HG02970 (cell line): ENCODE data around the gene UBE3B.

Experiments used
- ATAC-seq: cut with Tn5 transposase; IDR thresholded peaks from one replicate; pipeline ENCODE4 v1.9.1; 2021; ENCODE audit warnings: mild to moderate bottlenecking, moderate library complexity, moderate number of reproducible peaks; ENCODE audit not compliant: unreplicated experiment, low FRiP score

UBE3B gene

DNA sequence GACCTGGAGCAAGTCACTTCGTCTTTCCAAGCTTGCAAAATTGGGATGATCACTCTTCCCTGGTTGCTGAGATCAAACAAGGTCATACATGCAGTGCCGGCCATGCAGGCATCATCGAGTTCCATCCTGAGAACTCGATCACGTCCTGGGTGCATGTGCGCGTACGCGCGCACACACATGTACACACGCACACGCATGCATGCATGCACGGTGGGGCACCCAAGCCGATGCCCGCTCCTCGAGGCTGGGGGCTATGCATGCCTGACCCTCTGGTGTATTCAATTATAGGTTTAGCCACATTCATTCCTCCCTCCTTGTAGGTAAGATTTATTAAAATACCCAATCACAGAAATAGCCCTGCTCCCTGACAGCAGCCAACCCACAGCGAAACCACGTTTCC, 69.9 kb downstream of the UBE3B start:
- no peak for ATAC-seq

DNA sequence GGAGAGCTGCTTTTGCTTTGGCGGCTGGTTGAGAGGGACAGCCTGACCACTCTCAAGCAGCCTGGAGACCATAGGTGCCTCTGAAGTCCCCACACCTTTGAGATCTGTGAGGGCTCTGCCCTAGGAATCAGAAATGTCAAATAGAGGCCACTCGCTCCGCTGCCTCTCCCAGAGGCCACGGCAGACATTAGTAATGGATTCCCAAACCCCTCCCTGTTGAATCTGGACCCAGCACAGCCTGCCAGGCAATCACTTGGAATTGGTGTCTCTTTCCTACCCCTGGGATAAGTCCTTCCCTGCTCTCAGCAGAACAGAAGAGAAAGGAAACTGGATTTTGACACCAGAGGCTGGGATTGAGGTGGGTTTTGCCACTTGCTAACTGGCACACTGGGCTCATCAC, 70.8 kb downstream of the UBE3B start:
- no peak for ATAC-seq

DNA sequence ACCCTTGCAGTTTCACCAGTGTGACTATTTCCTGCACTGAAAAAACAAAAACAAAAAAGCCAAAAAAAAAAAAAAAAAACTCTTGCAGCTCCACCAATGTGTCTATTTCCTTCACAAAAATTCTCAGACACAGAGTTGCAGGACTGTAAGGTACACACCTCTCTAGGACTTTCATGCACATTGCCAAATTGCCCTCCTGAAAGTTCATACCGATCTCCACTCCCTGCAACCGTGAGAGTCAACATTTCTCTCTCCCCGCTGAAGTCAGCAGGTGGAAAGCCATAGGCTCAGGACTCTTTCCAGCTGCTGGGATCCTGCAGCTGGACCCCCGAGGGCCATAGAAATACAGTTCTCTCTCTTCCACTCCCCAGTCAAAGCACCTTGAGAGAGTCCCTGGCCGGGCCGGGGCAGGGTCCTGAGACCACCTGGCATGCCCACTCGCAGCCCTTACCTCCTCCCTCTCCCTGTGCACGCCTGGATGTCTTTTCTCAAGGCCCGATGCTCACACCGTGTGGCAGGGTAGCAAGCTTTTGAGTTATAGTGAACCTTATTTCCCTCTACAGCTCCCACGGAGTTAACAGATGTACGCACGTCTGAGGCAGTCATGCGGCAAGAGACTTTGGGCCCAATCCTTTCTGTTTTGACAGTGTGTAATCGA, 72.3 kb downstream of the UBE3B start:
- no peak for ATAC-seq

DNA sequence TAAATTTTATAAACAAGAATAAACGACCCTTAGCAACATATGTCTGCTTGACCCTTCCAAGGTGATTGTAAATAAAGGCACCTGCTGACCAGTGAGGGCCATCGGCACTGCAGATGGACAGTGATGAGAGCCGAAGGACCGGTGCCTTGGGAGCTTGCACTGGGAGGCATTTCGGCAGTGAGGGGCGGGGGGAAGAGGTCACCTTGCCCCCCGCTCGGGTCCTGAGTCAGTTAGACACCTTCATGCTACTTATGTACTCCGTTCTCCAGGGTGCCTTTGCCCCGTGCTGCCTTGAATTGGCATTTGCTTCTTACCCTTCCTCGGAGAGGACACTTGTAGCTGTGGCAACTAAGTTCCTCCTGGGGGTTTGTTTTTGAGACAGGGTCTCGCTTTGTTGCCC, 72.8 kb downstream of the UBE3B start:
- ATAC-seq: no peak

DNA sequence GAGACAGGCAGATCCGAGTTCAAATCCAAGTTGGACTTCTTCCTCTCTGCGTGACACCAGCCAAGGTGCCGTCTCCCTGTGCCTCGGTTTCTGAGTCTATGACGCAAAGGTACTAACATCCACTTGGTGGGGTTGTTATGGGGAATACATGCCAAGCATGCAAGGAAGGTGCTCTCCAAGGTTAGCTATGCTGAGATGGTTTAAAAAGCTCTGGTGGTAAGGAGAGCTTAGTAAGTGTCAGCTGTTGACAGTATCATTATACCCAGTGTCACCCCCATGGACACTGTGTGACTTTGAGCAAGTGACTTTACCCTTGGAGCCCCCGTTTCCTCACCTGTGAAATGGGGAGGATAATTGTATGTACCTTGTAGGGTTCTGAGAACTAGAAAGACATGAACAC, 73.7 kb downstream of the UBE3B start:
- no peak for ATAC-seq

DNA sequence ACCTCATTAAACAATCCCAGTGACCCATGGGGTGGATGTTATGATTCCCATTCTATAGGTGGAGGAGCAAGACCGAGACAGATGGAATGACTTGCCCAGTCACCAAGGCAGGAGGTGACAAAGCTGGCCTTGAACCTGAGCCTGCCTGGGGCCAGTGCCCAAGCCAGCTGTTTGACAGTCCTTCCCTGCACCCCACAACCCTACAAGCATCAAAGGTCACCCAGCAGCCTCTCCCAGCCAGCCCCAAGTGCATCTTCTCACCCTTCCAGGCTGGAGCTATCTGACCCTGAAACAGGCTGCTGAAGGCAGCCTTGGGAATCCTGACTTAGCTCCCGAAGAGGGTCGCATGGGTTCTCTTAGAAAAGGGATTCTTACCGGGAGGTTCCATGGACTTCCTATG, 75.5 kb downstream of the UBE3B start:
- no peak for ATAC-seq

DNA sequence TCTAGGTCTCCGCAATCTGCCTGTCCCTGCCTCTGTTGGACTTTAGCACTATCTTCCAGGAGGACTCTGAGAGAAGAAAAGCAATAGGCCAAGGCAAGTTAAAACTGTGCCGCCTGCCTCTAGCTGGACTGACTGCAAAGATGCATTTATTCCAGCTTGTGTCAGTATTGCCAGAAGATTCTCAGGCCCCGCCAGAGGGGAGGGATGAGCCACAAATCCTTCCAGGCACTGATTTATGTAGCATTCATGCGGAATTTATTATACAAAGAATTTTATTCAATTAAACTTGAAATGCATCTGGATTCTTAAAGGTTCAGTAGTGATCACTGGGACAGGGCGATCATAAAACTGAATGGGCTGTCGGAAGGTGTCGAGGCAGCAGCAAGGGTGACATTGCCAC, 76.0 kb downstream of the UBE3B start:
- ATAC-seq: no peak

DNA sequence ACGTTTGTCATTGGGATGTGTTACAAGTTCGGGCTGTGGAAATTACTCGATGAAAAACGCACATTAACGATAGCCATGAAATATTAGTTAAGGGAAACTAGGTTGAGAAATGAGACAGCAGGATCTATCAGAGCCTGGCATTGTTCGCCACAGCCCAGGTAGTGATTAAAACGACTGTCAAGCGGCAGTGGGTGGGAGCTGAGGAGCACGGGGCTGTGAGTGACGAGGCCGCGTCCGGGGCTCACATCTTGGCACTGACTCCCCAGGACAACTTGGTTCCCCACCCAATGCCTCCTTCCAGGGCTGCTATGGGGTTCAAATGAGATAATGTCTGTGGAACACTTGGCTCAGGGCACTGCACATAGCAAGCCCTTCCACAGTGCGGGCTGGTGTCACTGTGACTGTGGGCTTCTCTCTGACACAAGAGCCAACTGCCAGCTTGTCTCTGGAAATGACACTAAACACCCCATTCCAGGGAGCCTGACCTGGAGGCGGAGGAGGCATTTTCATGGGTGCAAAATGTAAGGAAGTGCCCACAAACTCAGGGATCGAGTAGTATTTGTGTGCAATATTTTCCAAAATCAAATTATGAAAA, 76.6 kb downstream of the UBE3B start:
- no peak for ATAC-seq

DNA sequence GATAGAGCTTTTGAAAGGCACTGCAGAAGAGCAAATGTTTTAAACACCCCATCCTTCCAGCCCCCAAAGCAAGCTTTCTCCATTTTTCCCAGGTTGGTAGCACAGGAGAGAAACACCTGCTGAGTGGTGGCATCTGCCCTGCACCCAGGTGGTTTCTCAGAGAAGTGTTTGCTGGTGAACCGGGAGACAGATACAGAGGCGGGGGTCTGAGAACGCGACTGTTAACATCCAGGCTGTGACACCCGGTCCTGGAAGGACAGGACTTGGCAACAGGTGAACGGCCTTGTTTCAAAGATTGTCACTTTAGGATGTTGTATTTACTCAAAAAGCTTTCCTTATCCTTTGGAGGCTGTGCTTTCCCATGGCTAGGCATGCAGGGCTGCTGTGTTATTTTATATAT, 77.3 kb downstream of the UBE3B start:
- ATAC-seq: no peak

DNA sequence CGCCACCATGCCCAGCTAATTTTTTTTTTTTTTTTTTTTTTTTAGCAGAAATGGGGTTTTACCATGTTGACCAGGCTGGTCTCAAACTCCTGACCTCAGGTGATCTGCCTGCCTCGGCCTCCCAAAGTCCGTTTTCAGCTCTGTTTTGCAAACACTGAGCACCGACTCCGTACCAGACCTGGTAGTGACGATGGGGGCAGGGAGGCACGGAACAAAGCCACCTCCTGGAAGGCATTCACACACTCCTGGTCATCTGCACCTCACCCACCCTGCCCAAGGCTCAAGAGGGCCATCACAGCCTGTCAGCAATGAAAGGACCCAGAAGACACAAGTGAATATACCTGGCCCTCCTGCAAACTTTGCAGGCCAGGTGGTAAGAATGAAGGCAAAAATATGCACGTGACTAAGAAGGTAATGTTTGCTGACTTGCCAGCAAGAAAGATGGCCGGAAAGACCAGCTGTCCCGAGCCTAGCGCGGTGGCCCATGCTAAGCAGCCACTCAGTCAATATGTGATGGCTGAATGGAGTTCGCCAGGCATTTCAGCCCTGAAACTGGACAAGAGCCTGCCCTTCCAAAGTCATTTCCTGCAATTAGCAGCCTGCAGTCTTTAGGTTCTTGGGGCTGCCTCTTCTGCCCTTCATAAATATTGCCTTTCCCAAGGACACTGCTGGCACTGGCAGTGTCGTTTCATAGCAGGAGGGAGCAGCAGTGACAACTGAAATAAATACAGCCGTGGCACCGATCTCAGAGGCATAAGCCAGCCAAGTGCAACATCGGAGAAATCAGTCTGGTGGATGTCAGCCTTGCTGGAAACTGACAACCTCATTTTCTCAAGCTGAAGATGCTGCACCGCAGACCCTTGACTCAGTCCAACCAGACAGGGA, 78.2 kb downstream of the UBE3B start:
- ATAC-seq: no peak

DNA sequence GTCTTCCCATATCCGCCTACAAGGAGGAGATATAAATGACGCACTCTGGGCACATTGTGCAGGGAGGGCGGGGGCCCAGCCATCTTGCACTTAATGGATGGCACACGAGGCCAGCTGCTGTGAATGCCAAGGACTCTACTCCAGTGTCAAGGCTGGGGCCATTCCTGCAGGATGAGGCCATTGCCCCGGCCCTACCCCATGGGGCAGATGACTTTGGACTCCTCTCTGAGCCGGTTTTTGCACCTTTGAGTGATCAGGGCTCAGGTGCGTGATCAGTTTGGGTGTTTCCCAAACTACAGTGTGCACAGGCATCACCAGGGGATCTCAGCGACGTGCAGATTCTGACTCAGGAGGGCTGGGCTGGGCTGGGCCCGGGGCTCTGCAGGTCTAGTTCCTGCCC, 79.8 kb downstream of the UBE3B start:
- ATAC-seq: no peak

DNA sequence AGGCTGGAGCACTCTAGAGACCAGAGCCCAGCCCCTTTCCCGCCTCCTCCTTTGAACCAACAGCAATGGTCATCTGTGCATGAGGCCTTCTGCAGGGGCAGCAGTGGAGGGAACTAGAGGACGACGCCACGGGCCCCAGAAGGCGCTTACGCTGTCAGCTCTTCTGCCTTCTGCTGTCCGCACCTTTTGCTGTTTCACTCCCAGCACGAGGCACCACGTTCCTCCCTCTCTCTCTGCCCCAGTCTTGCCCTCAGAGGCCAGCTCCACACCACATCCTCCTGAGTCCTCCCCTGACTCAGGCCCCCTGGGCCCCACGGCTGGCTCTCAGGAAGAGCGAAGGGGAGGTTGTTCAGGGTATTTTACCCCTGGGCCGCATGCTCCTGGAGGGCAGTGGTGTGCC, 80.4 kb downstream of the UBE3B start:
- no peak for ATAC-seq

DNA sequence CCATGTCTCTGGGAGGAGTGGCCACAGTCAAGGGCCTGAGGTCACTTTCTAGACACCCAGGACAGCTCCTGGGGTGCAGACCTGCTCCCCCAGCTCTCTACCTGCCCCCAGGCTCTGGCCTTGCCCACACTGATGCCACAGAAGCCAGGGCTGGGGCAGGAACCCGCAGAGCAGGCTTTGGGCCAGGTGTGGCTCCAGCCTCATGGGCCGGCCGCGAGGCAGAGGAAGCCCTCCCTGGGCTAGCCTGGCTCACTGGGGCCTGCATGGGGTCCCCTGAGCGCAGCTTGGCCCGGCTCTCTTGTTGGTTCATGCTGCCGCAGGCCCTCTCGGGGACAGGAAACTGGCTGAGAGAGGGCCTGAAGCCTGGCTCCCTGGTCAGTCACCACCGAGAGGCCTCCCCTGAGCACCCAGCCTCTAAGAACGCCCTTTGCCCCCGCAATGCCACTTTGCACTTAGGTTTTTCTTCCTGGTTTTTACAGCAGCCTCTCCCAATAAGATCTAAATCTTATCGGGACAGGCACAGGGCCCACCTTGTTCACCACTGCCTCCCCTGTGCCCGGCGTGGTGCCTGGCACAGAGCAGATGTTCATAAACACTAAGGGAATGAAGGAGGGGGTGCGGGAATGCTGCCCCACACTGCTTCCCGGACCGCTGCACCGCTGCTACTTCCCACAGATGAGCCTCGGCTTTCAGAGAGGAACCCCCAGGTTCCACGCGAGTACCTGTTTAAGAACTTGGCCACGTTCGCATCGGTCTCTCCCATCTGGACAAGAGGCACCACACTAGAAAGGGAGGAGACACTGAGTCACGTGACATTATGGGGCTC, 81.2 kb downstream of the UBE3B start:
- ATAC-seq: no peak

DNA sequence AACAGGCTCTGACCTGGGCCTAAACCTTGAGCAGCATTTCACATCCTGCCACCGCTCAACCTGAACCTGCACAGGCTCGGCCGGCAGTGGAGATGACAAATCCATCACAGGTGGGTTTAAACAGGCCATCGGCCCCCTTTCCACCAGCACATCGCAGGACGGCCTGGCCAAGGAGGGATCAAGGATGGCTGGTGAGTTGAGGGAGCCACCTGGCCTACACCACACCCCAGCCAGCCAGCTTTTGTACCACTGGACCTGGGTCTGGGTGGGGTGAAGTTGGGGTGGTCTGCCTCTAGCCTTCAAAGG, 81.7 kb downstream of the UBE3B start:
- ATAC-seq: no peak

DNA sequence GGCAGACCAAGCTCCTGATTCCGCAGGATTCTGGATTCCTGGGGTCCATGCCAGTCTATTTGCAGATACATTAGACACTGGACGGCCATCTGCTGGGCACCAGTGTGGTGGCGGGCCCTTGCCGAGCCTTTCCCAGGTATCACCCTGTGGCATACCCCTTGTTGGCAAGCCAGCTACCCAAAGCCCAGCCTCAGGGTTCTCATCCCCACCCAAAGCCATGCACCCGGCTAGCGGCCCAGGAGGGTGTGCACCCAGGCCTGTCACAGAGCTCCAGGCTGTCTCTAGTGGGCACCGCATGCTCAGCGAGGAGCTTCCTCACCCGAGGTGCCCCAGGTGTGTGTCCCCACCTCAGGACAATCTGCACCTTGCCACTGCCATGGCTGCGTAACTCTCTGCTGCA, 82.2 kb downstream of the UBE3B start:
- ATAC-seq: no peak

DNA sequence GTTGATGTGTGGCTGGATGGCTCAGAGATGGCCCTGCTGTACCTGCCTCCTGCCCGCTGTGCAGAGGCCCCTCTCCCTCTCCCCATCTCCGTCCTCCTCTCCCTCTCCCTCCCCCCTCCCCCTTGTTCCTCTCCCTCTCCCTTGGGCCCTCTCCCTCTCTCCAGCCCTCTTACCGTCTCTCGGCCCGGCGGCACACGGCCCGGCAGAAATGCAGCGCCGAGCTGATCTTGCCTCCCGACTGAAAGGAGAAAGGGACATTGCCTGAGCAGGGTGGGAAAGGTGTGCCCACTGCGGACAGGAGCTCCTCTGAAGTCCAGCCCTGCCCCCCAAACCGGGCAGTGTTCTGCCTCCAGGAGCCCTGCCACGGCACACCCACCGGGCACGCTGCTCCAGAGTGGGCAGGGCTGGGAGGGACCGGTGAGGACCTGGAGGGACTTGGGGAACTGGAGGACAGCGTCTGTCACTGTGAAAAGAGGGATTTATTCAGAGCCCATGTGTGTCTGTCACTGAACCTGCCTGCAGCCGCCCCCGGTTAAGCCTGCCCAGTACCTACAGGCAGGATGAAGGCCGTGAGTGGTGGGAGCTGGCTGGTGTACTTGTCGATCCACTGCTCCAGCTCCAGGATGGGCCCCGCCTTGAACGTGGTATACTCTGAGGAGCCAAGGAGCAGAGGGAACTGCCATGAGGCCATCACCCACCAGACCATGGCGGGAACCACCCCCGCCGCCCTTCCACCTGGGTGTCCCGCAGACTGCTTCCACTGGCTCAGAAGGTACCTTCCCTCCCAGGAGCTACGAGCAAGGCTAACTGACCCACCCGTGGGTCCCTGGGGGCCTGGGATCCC, 83.7 kb downstream of the UBE3B start:
- ATAC-seq: no peak

DNA sequence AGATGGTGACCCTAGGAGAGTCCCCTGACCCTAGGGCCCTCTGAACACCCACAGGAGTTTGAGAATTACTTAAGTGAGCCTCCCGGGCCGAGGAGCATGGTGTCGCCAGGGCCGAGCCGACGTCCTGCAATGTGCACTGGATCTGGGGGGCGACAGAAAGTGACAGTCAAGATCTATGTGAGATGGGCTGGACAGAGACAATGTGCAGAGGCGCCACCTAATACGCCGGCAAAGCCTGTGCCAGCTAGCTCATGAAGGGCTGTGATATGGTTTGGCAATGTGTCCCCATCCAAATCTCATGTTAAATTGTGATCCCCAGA, 84.2 kb downstream of the UBE3B start:
- no peak for ATAC-seq

DNA sequence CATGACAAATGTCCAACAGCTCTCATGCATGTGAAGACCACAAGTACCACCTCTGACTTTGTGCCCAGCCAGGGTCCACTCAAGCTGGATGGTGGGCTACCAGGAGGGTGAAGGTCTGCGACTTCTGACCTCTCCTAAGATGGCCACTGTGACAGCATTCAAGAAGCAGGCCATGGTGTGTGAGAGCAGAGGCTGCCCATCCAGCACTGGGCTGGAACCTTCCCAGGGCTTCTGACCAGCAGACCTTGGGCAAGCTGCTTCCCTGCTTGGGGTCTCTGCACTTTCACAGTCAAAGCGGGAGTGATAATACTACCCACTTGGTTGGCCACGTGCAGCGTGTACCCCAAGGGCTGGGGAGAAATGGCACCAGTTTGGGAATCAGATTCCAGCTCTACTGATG, 85.4 kb downstream of the UBE3B start:
- ATAC-seq: no peak

DNA sequence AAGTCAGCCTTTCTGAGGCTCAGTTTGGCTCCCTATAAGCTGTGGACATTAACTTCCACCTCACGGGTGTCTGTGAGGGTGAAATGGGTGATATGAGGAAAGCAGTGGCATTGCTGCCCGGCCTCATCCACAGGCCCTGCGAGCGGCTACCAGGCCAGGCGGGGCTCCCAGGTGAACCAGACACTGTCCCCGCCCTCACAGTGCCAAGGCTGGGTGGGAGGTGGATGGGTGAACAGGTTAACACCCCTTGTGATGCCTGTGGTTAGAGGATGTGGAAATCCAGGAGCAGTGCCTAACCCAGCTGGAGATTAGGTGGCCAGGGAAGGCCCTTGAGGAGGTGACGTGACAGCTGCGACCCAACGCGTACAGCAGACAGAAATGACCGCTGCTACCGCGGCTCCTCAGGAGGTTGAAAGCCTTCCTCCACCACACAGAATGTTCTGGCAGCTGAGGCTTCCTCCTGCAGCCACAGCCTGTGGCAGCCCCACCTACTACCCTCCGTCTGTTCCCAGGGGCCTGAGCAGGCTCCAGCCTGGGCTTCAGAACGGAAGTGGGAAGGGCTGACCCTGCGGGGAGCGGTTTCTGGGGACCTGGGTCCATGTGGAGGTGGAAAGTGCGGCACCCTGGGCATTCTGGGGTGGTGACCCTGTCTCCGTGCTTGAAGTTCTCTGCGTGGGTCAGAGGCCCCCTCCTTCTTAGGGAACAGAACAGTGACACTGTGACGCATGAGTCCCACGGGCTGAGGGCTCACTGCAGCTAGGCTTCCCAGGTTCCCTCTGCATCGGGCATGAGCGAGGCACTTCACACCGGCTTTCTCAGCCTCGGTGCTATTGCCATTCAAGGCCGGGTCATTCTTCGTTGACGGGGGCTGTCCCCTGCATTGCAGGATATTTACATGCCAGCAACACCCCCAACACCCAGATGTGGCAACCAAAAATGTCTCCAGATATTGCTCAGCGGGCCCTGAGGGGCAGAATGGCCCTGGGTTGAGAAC, 86.2 kb downstream of the UBE3B start:
- ATAC-seq: no peak
